Activated CD8-positive, alpha-beta memory T cell treated with anti-CD3 and anti-CD28 coated beads for 24 hours (primary cell): ENCODE data around the gene TCEAL5.
"Not testable (repeated sequence)": the region's sequence is repeated elsewhere in the genome, so short reads cannot be mapped to it uniquely, and the experiment has no call there.

Source experiments
- DNase-seq: peaks from one replicate; pipeline ENCODE4 v3.0.0-alpha.2; 2020

Gene TCEAL5

DNA sequence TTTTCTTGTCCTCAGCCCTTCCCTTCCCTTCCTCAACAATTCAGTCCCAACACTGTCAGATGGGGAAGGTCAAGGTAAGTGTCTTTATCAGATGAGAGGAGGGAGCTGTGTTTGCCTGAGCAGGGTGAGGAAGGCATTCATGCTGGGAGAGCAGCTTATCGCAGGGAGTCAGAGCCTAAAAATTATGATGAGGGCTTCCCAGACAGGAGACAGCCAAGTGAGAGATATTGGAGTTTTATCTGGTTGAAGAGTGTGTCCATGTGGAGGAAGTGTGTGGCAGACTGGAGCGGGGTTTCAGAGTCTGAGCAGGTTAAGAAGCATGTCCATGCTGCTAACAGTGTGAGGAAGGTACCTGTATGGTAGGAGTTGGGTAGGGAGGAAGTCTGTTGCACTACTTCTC lies 43.3 kb downstream of the TCEAL5 start:
- DNase-seq, result no peak

DNA sequence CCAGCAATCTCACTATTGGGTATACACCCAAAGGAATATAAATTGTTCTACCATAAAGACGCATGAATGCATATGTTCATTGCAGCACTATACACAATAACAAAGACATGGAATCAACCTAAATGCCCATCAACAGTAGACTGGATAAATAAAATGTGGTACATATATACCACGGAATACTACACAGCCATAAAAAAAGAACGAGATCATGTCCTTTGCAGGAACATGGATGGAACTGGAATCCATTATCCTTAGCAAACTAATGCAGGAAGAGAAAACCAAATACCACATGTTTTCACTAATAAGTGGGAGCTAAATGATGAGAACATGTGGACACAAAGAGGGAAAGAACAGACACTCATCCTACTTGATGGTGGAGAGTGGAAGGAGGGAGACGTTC lies 50.6 kb downstream of the TCEAL5 start:
- not testable (repeated sequence) for DNase-seq
